Measurements from ENCODE around the gene RAB10. TPM values are rescaled to one million over a fixed set of nuclear protein-coding genes. Genes with fewer than 3 reads are reported as not detected.
A peak's percentile ranks its signal among the peaks of the same experiment; 100 is the strongest.

Gene RAB10
- total and polyA plus RNA-seq, 5 donors from 2014 or later: 40.8 to 132 (median 112) TPM

GRCh38 chr2:26049641-26050040 lies 15.8 kb downstream of the RAB10 start:
- Mint-ChIP-seq H3K27ac (peak overlapping the region in 1 of 3 donors; percentile 44), H3K36me3 (peaks cover 9% of the 10 kb centered on the region), H3K4me1 (peaks cover 40 to 76% (median 60%) of the 10 kb centered on the region in 4 donors), H3K4me3 (peak overlapping the region in 3 of 4 donors; percentile 27 to 84 (median 44)), H3K27me3 (no peaks in the 10 kb centered on the region), H3K9me3 (no peaks in the 10 kb centered on the region)
- DNase-seq (no peak), ATAC-seq (ENCODE audit: low read depth in 2 of 2) (no peak)
- Histone ChIP-seq H3K36me3 (ENCODE audit: control insufficient read depth, insufficient read depth, low read length) (no peaks in the 10 kb centered on the region), H3K4me1 (ENCODE audit: control insufficient read depth, insufficient read depth, low read length, poor library complexity, severe bottlenecking) (peaks cover 24% of the 10 kb centered on the region), H3K9me3 (ENCODE audit: control insufficient read depth in 2 of 2, low read length in 2 of 2) (no peaks in the 10 kb centered on the region), H3K27me3 (ENCODE audit: control insufficient read depth, insufficient read depth, low read length) (no peaks in the 10 kb centered on the region), H3K27ac (ENCODE audit: insufficient read depth, low read length, poor library complexity, severe bottlenecking) (no peak overlapping the region), H3K4me3 (ENCODE audit: low read depth, low read length) (no peak overlapping the region)

- peaks cover 37 to 77% (median 57%) of the 10 kb centered on the region in 4 donors for H3K4me1 Mint-ChIP-seq
Measured at GRCh38 chr2:26052740-26053139, 18.9 kb downstream of the RAB10 start.

GRCh38 chr2:26054598-26055348 lies 20.9 kb downstream of the RAB10 start:
- Mint-ChIP-seq H3K4me1 (peaks cover 42 to 75% (median 59%) of the 10 kb centered on the region in 4 donors), H3K27ac (peak overlapping the region; percentile 13 to 85 (median 62)), H3K4me3 (no peak overlapping the region), H3K36me3 (peaks cover 9% of the 10 kb centered on the region), H3K27me3 (no peaks in the 10 kb centered on the region), H3K9me3 (no peaks in the 10 kb centered on the region)
- Histone ChIP-seq H3K4me1 (ENCODE audit: control insufficient read depth, insufficient read depth, low read length, poor library complexity, severe bottlenecking) (peaks cover 13% of the 10 kb centered on the region), H3K27me3 (ENCODE audit: control insufficient read depth, insufficient read depth, low read length) (no peaks in the 10 kb centered on the region), H3K4me3 (ENCODE audit: low read depth, low read length) (no peak overlapping the region), H3K9me3 (ENCODE audit: control insufficient read depth in 2 of 2, low read length in 2 of 2) (no peaks in the 10 kb centered on the region), H3K27ac (ENCODE audit: insufficient read depth, low read length, poor library complexity, severe bottlenecking) (no peak overlapping the region), H3K36me3 (ENCODE audit: control insufficient read depth, insufficient read depth, low read length) (peaks cover 4% of the 10 kb centered on the region)
- DNase-seq (peak in 1 of 3 donors; percentile 16), ATAC-seq (ENCODE audit: low read depth in 2 of 2) (peak in 1 of 2 donors; percentile 53)

More at GRCh38 chr2:26052740-26053139, 18.9 kb downstream of the RAB10 start:
- DNase-seq (no peak), ATAC-seq (ENCODE audit: low read depth in 2 of 2) (peak in 1 of 2 donors; percentile 34)
- Histone ChIP-seq H3K4me1 (ENCODE audit: control insufficient read depth, insufficient read depth, low read length, poor library complexity, severe bottlenecking) (peaks cover 9% of the 10 kb centered on the region), H3K27me3 (ENCODE audit: control insufficient read depth, insufficient read depth, low read length) (no peaks in the 10 kb centered on the region), H3K27ac (ENCODE audit: insufficient read depth, low read length, poor library complexity, severe bottlenecking) (no peak overlapping the region), H3K9me3 (ENCODE audit: control insufficient read depth in 2 of 2, low read length in 2 of 2) (no peaks in the 10 kb centered on the region), H3K4me3 (ENCODE audit: low read depth, low read length) (no peak overlapping the region), H3K36me3 (ENCODE audit: control insufficient read depth, insufficient read depth, low read length) (peaks cover 4% of the 10 kb centered on the region)
- peaks cover 8% of the 10 kb centered on the region for H3K36me3 Mint-ChIP-seq
- peak overlapping the region in 3 of 4 donors; percentile 39 to 42 (median 41) for H3K4me3 Mint-ChIP-seq
- peak overlapping the region in 2 of 3 donors; percentile 23 to 40 for H3K27ac Mint-ChIP-seq
- H3K27me3 Mint-ChIP-seq: no peaks in the 10 kb centered on the region
- H3K9me3 Mint-ChIP-seq: no peaks in the 10 kb centered on the region

- H3K9me3 Mint-ChIP-seq: no peaks in the 10 kb centered on the region
- peaks cover 31 to 65% (median 46%) of the 10 kb centered on the region in 4 donors for H3K4me1 Mint-ChIP-seq
- ATAC-seq (ENCODE audit: low read depth in 2 of 2): no peak
- peaks cover 12% of the 10 kb centered on the region for H3K36me3 Mint-ChIP-seq
- H3K27ac Mint-ChIP-seq: peak overlapping the region in 2 of 3 donors; percentile 23 to 77
- DNase-seq: no peak
- no peak overlapping the region for H3K27ac ChIP-seq (ENCODE audit: insufficient read depth, low read length, poor library complexity, severe bottlenecking)
- no peaks in the 10 kb centered on the region for H3K27me3 Mint-ChIP-seq
- no peaks in the 10 kb centered on the region for H3K27me3 ChIP-seq (ENCODE audit: control insufficient read depth, insufficient read depth, low read length)
- H3K4me3 Mint-ChIP-seq: peak overlapping the region in 1 of 4 donors; percentile 41
- H3K36me3 ChIP-seq (ENCODE audit: control insufficient read depth, insufficient read depth, low read length): peaks cover 8% of the 10 kb centered on the region
- no peaks in the 10 kb centered on the region for H3K9me3 ChIP-seq (ENCODE audit: control insufficient read depth in 2 of 2, low read length in 2 of 2)
- H3K4me3 ChIP-seq (ENCODE audit: low read depth, low read length): no peak overlapping the region
- H3K4me1 ChIP-seq (ENCODE audit: control insufficient read depth, insufficient read depth, low read length, poor library complexity, severe bottlenecking): peaks cover 5% of the 10 kb centered on the region
Measured at GRCh38 chr2:26058390-26058789, 24.5 kb downstream of the RAB10 start.

- Histone ChIP-seq H3K4me3 (ENCODE audit: low read depth, low read length) (no peak overlapping the region), H3K27me3 (ENCODE audit: control insufficient read depth, insufficient read depth, low read length) (no peaks in the 10 kb centered on the region), H3K4me1 (ENCODE audit: control insufficient read depth, insufficient read depth, low read length, poor library complexity, severe bottlenecking) (peaks cover 5% of the 10 kb centered on the region), H3K9me3 (ENCODE audit: control insufficient read depth in 2 of 2, low read length in 2 of 2) (no peaks in the 10 kb centered on the region), H3K27ac (ENCODE audit: insufficient read depth, low read length, poor library complexity, severe bottlenecking) (no peak overlapping the region), H3K36me3 (ENCODE audit: control insufficient read depth, insufficient read depth, low read length) (peaks cover 13% of the 10 kb centered on the region)
- Mint-ChIP-seq H3K27ac (no peak overlapping the region), H3K36me3 (peaks cover 19% of the 10 kb centered on the region), H3K4me1 (peaks cover 29 to 64% (median 41%) of the 10 kb centered on the region in 4 donors), H3K9me3 (no peaks in the 10 kb centered on the region), H3K4me3 (no peak overlapping the region), H3K27me3 (no peaks in the 10 kb centered on the region)
- no peak for DNase-seq
- ATAC-seq (ENCODE audit: low read depth in 2 of 2): no peak
Measured at GRCh38 chr2:26059542-26059941, 25.7 kb downstream of the RAB10 start.

- peaks cover 5% of the 10 kb centered on the region for H3K4me1 ChIP-seq (ENCODE audit: control insufficient read depth, insufficient read depth, low read length, poor library complexity, severe bottlenecking)
- no peaks in the 10 kb centered on the region for H3K27me3 Mint-ChIP-seq
- no peak overlapping the region for H3K4me3 Mint-ChIP-seq
- peaks cover 12% of the 10 kb centered on the region for H3K36me3 ChIP-seq (ENCODE audit: control insufficient read depth, insufficient read depth, low read length)
- H3K27ac Mint-ChIP-seq: peak overlapping the region in 2 of 3 donors; percentile 31 to 54
- H3K27me3 ChIP-seq (ENCODE audit: control insufficient read depth, insufficient read depth, low read length): no peaks in the 10 kb centered on the region
- ATAC-seq (ENCODE audit: low read depth in 2 of 2) (no peak), DNase-seq (no peak)
- H3K4me3 ChIP-seq (ENCODE audit: low read depth, low read length): no peak overlapping the region
- peaks cover 27 to 63% (median 40%) of the 10 kb centered on the region in 4 donors for H3K4me1 Mint-ChIP-seq
- no peak overlapping the region for H3K27ac ChIP-seq (ENCODE audit: insufficient read depth, low read length, poor library complexity, severe bottlenecking)
- no peaks in the 10 kb centered on the region for H3K9me3 ChIP-seq (ENCODE audit: control insufficient read depth in 2 of 2, low read length in 2 of 2)
- no peaks in the 10 kb centered on the region for H3K9me3 Mint-ChIP-seq
- peaks cover 22% of the 10 kb centered on the region for H3K36me3 Mint-ChIP-seq
Measured at GRCh38 chr2:26061539-26061938, 27.7 kb downstream of the RAB10 start.

GRCh38 chr2:26064846-26065245 lies 31.0 kb downstream of the RAB10 start:
- Histone ChIP-seq H3K9me3 (ENCODE audit: control insufficient read depth in 2 of 2, low read length in 2 of 2) (no peaks in the 10 kb centered on the region), H3K27ac (ENCODE audit: insufficient read depth, low read length, poor library complexity, severe bottlenecking) (peak overlapping the region; percentile 6), H3K4me1 (ENCODE audit: control insufficient read depth, insufficient read depth, low read length, poor library complexity, severe bottlenecking) (peaks cover 27% of the 10 kb centered on the region), H3K27me3 (ENCODE audit: control insufficient read depth, insufficient read depth, low read length) (no peaks in the 10 kb centered on the region), H3K4me3 (ENCODE audit: low read depth, low read length) (no peak overlapping the region), H3K36me3 (ENCODE audit: control insufficient read depth, insufficient read depth, low read length) (peaks cover 9% of the 10 kb centered on the region)
- peak overlapping the region in 1 of 3 donors; percentile 69 for H3K27ac Mint-ChIP-seq
- H3K9me3 Mint-ChIP-seq: no peaks in the 10 kb centered on the region
- no peak for ATAC-seq (ENCODE audit: low read depth in 2 of 2)
- H3K36me3 Mint-ChIP-seq: peaks cover 22% of the 10 kb centered on the region
- no peaks in the 10 kb centered on the region for H3K27me3 Mint-ChIP-seq
- no peak overlapping the region for H3K4me3 Mint-ChIP-seq
- H3K4me1 Mint-ChIP-seq: peaks cover 26 to 61% (median 41%) of the 10 kb centered on the region in 4 donors
- no peak for DNase-seq

Measured in CD4-positive, CD25-positive, alpha-beta regulatory T cell (primary cell).